CD4-positive, alpha-beta T cell (primary cell): Measurements from ENCODE around the gene ATP13A5. TPM values are rescaled to one million over a fixed set of nuclear protein-coding genes. Genes with fewer than 3 reads are reported as not detected.

ENCODE experiments used
- ATAC-seq: fragments of 200-7000 bp; cut with Tn5 transposase; one replicate; pipeline ENCODE4 v1.10.0; 2022; ENCODE audit warnings: mild to moderate bottlenecking; ENCODE audit not compliant: poor library complexity
- CTCF ChIA-PET: fragments of 350-600 bp; sonication (Branson Sonifier 250); formaldehyde crosslinking; loops from one replicate; lab custom pipeline; 2021; ENCODE audit warnings: antibody characterized with exemption, inconsistent platforms; lab: Charles Lee
- POLR2A ChIA-PET: fragments of 350-600 bp; sonication (Branson Sonifier 250); formaldehyde crosslinking; loops from one replicate; lab custom pipeline; 2021; ENCODE audit warnings: antibody characterized with exemption, inconsistent platforms; lab: Charles Lee
- DNase-seq, 14 experiments: peaks; one replicate each; pipeline ENCODE4 v3.0.0-alpha.2; 2013 to 2020; ENCODE audit warnings: mixed read lengths in 2 of 14
- H3K27ac ChIP-seq, 2 donors: one replicate each; pipeline versions ENCODE4 v1.5.1 to v1.7.0; 2013; ENCODE audit warnings: low read length in 2 of 2, low read depth in 1 of 2, mild to moderate bottlenecking in 1 of 2
- H3K27me3 ChIP-seq, 2 experiments: 1 replicate in 1 of 2; 2 replicates in 1 of 2; pipeline versions ENCODE4 v1.6.1 to v1.7.0; 2013; ENCODE audit warnings: low read length in 2 of 2, control low read depth in 1 of 2, mild to moderate bottlenecking in 1 of 2, moderate library complexity in 1 of 2; ENCODE audit not compliant: insufficient read depth in 2 of 2, control insufficient read depth in 1 of 2
- H3K36me3 ChIP-seq: one replicate; pipeline ENCODE4 v1.6.1; 2013; ENCODE audit warnings: low read length, control low read depth; ENCODE audit not compliant: insufficient read depth
- H3K4me1 ChIP-seq: one replicate; pipeline ENCODE4 v1.6.1; 2013; ENCODE audit warnings: low read length, control low read depth; ENCODE audit not compliant: insufficient read depth
- H3K4me3 ChIP-seq: one replicate; pipeline ENCODE4 v1.5.1; 2013; ENCODE audit warnings: mild to moderate bottlenecking, low read length, moderate library complexity
- H3K9me3 ChIP-seq, 2 experiments: 1 replicate in 1 of 2; 2 replicates in 1 of 2; pipeline versions ENCODE4 v1.6.1 to v1.7.0; 2013; ENCODE audit warnings: low read length in 2 of 2, mild to moderate bottlenecking in 2 of 2, control low read depth in 1 of 2, moderate library complexity in 1 of 2; ENCODE audit not compliant: control insufficient read depth in 1 of 2, insufficient read depth in 1 of 2
- H3K27ac Mint-ChIP-seq: one replicate; pipeline ENCODE4 v1.8.0; 2020; ENCODE audit warnings: mixed read lengths
- H3K27me3 Mint-ChIP-seq: one replicate; pipeline ENCODE4 v1.8.0; 2021; ENCODE audit warnings: mixed read lengths
- H3K36me3 Mint-ChIP-seq: one replicate; pipeline ENCODE4 v1.8.0; 2021; ENCODE audit warnings: low read depth, mixed read lengths
- H3K4me1 Mint-ChIP-seq: one replicate; pipeline ENCODE4 v1.8.0; 2021; ENCODE audit warnings: low read depth, mixed read lengths
- H3K4me3 Mint-ChIP-seq: one replicate; pipeline ENCODE4 v1.8.0; 2020; ENCODE audit warnings: mild to moderate bottlenecking, mixed read lengths
- H3K9me3 Mint-ChIP-seq: one replicate; pipeline ENCODE4 v1.8.0; 2020; ENCODE audit warnings: mixed read lengths
- CTCF ChIP-seq: fragments of 200-600 bp; IDR thresholded peaks from one replicate; pipeline ENCODE4 v1.8.0; 2022; ENCODE audit warnings: antibody characterized with exemption, mild to moderate bottlenecking
- intact Hi-C, 2 experiments: fragments of 100-400 bp; cut with DNase I in 1 of 2; cut with micrococcal nuclease in 1 of 2; formaldehyde crosslinking; loops; one replicate each; pipeline versions ENCODE4 v1.15.1 to v1.9.0; 2023 to 2025; cut with DNase I, micrococcal nuclease
- total RNA-seq, 174 experiments: library from RNA in 2 of 174; stranded (reverse) in 2 of 174; gene quantifications; one replicate each; pipeline ENCODE4 v1.2.3 and lab custom pipeline; 2021 to 2026

The ATP13A5 gene
- total RNA-seq, 2 experiments from 2014 or later = not detected

- intact Hi-C loops = no loop called here
- ATAC-seq = no peak
- H3K36me3 Mint-ChIP-seq = no peaks in the 10 kb centered on the region
- H3K27ac Mint-ChIP-seq = no peak overlapping the region
- Histone ChIP-seq H3K9me3 (peaks cover 0 to 5% of the 10 kb centered on the region in 2 experiments), H3K27ac (no peak overlapping the region), H3K4me3 (no peak overlapping the region), H3K36me3 (no peaks in the 10 kb centered on the region), H3K4me1 (no peaks in the 10 kb centered on the region), H3K27me3 (no peaks in the 10 kb centered on the region)
- no peak for DNase-seq
- POLR2A ChIA-PET = no interaction called here
- H3K9me3 Mint-ChIP-seq = no peaks in the 10 kb centered on the region
- CTCF ChIA-PET = no interaction called here
- no peak overlapping the region for H3K4me3 Mint-ChIP-seq
- H3K4me1 Mint-ChIP-seq = no peaks in the 10 kb centered on the region
- no peak for TF ChIP-seq CTCF
- peaks cover 9% of the 10 kb centered on the region for H3K27me3 Mint-ChIP-seq
These were observed 116.6 kb downstream of the ATP13A5 start for GRCh38 chr3:193261970-193262369.

- DNase-seq (no peak), ATAC-seq (no peak)
- ChIA-PET POLR2A (no interaction called here), CTCF (no interaction called here)
- H3K4me1 ChIP-seq = no peaks in the 10 kb centered on the region
- intact Hi-C loops = no loop called here
- peaks cover 0 to 22% of the 10 kb centered on the region in 2 experiments for H3K9me3 ChIP-seq
- Mint-ChIP-seq H3K27ac (no peak overlapping the region), H3K36me3 (no peaks in the 10 kb centered on the region), H3K4me1 (no peaks in the 10 kb centered on the region), H3K27me3 (peaks cover 33% of the 10 kb centered on the region), H3K4me3 (no peak overlapping the region), H3K9me3 (peaks cover 14% of the 10 kb centered on the region)
- TF ChIP-seq CTCF = no peak
- no peaks in the 10 kb centered on the region for H3K36me3 ChIP-seq
- H3K4me3 ChIP-seq = no peak overlapping the region
- H3K27me3 ChIP-seq = peaks cover 0 to 7% of the 10 kb centered on the region in 2 experiments
- H3K27ac ChIP-seq = no peak overlapping the region
These were observed 124.4 kb downstream of the ATP13A5 start for GRCh38 chr3:193253986-193254660.

- ChIA-PET POLR2A (no interaction called here), CTCF (no interaction called here)
- no peak for ATAC-seq
- Mint-ChIP-seq H3K4me3 (no peak overlapping the region), H3K4me1 (no peaks in the 10 kb centered on the region), H3K27ac (no peak overlapping the region), H3K9me3 (peaks cover 26% of the 10 kb centered on the region), H3K27me3 (peaks cover 19% of the 10 kb centered on the region), H3K36me3 (no peaks in the 10 kb centered on the region)
- Histone ChIP-seq H3K9me3 (peaks cover 0 to 39% of the 10 kb centered on the region in 2 experiments), H3K27ac (no peak overlapping the region), H3K36me3 (no peaks in the 10 kb centered on the region), H3K27me3 (peaks cover 0 to 7% of the 10 kb centered on the region in 2 experiments), H3K4me1 (no peaks in the 10 kb centered on the region), H3K4me3 (no peak overlapping the region)
- no peak for TF ChIP-seq CTCF
- no peak for DNase-seq
- intact Hi-C loops = no loop called here
These were observed 128.1 kb downstream of the ATP13A5 start for GRCh38 chr3:193250492-193250891.
